GM23248 (cell line): ENCODE measurements around the gene CORIN. TPM values are rescaled to one million over a fixed set of nuclear protein-coding genes. Genes with fewer than 3 reads are reported as not detected.

Experiments
- DNase-seq: peaks from one replicate; pipeline ENCODE4 v3.0.0-alpha.2; 2015
- H2AFZ ChIP-seq: fragments of 200-600 bp; sonication (generic); 2 replicates; pipeline ENCODE4 v1.6.1; 2016; ENCODE audit warnings: antibody characterized with exemption
- H3F3A ChIP-seq: fragments of 200-600 bp; sonication (generic); 2 replicates; pipeline ENCODE4 v1.6.1; 2016; ENCODE audit warnings: mild to moderate bottlenecking, antibody characterized with exemption, mixed run types; ENCODE audit not compliant: insufficient read depth
- H3K27ac ChIP-seq: fragments of 200-600 bp; sonication (generic); 2 replicates; pipeline ENCODE4 v1.5.1; 2016; ENCODE audit warnings: mild to moderate bottlenecking
- H3K27me3 ChIP-seq: fragments of 200-600 bp; sonication (generic); replicated peaks from 2 replicates; pipeline ENCODE4 v1.6.1; 2016; ENCODE audit warnings: mild to moderate bottlenecking; ENCODE audit not compliant: insufficient read depth
- H3K36me3 ChIP-seq: fragments of 200-600 bp; sonication (generic); 2 replicates; pipeline ENCODE4 v1.6.1; 2016; ENCODE audit warnings: low read depth, mild to moderate bottlenecking
- H3K4me1 ChIP-seq: fragments of 200-600 bp; sonication (generic); 2 replicates; pipeline ENCODE4 v1.6.1; 2016; ENCODE audit warnings: mild to moderate bottlenecking; ENCODE audit not compliant: insufficient read depth
- H3K4me2 ChIP-seq: fragments of 200-600 bp; sonication (generic); one replicate; pipeline ENCODE4 v1.6.1; 2016; ENCODE audit warnings: mild to moderate bottlenecking; ENCODE audit not compliant: unreplicated experiment
- H3K4me3 ChIP-seq: fragments of 200-600 bp; sonication (generic); 2 replicates; pipeline ENCODE4 v1.5.1; 2016; ENCODE audit warnings: mild to moderate bottlenecking
- H3K79me2 ChIP-seq: fragments of 200-600 bp; sonication (generic); 2 replicates; pipeline ENCODE4 v1.6.1; 2016; ENCODE audit warnings: mild to moderate bottlenecking; ENCODE audit not compliant: insufficient read depth
- H3K9ac ChIP-seq: fragments of 200-600 bp; sonication (generic); 2 replicates; pipeline ENCODE4 v1.6.1; 2016; ENCODE audit warnings: mild to moderate bottlenecking
- H3K9me2 ChIP-seq: fragments of 200-600 bp; sonication (generic); 2 replicates; pipeline ENCODE4 v1.6.1; 2016; ENCODE audit warnings: mixed run types, mild to moderate bottlenecking, moderate library complexity; ENCODE audit not compliant: insufficient read depth
- H3K9me3 ChIP-seq: fragments of 200-600 bp; sonication (generic); one replicate; pipeline ENCODE4 v1.6.1; 2017; ENCODE audit warnings: low read depth
- H4K20me1 ChIP-seq: fragments of 200-600 bp; sonication (generic); 2 replicates; pipeline ENCODE4 v1.6.0; 2016; ENCODE audit not compliant: insufficient read depth
- EZH2 ChIP-seq: fragments of 200-600 bp; sonication (generic); IDR thresholded peaks from 2 replicates; pipeline ENCODE4 v1.6.1; 2018; ENCODE audit warnings: antibody characterized with exemption, mild to moderate bottlenecking; ENCODE audit not compliant: insufficient read depth, poor library complexity, severe bottlenecking
- EZH2phosphoT487 ChIP-seq: fragments of 200-600 bp; sonication (generic); IDR thresholded peaks from 2 replicates; pipeline ENCODE4 v1.6.1; 2018; ENCODE audit warnings: antibody characterized with exemption, moderate library complexity, mild to moderate bottlenecking, low read depth; ENCODE audit not compliant: insufficient read depth
- WGBS, 2 experiments: methylation state at CpG; one replicate each; pipeline ENCODE4 v1.1.6; 2015 to 2017; ENCODE audit warnings: low lambda C conversion rate in 2 of 2, low coverage in 1 of 2; ENCODE audit errors: missing lambda C conversion rate in 2 of 2; 5-methylcytosine and 5-hydroxymethylcytosine counted together
- in situ Hi-C: fragments of 300-500 bp; cut with MboI; formaldehyde crosslinking; loops from 2 replicates; pipeline ENCODE4 v1.15.0; 2020
- polyA plus RNA-seq: library from polyadenylated mRNA; unstranded; fragments of >200 nt; fragmentation: Nextera tagmentation; extraction: Ambion mirVana; gene quantifications from 2 replicates; pipeline ENCODE4 v1.2.1, GENCODE V29; 2016
- total RNA-seq: library from RNA; depleted of rRNA; stranded (reverse); fragments of >200 nt; shearing (Covaris generic); gene quantifications from 2 replicates; pipeline ENCODE4 v1.2.3, GENCODE V29; 2014

The CORIN gene
- total and polyA plus RNA-seq, 2 experiments from 2014 or later, result 0.70 to 0.86 TPM

GRCh38 chr4:47703956-47704355 is 133.9 kb downstream of the CORIN start:
- H3K4me3 ChIP-seq, result no peak overlapping the region
- DNase-seq, result peak; percentile 10
- H2AFZ ChIP-seq, result 0 out of 2 replicates have a peak overlapping the region, but pooled peaks have one; percentile 10
- TF ChIP-seq EZH2 (no peak), EZH2phosphoT487 (no peak)
- in situ Hi-C loops, result loop anchor here (10.0 kb wide), 1 partner anchor 131 kb away; the partner anchor contains the start of gene CORIN
- no peak overlapping the region for H3K27ac ChIP-seq
- H3F3A ChIP-seq, result no peaks in the 10 kb centered on the region
- H3K4me2 ChIP-seq, result no peak overlapping the region
- peaks cover 42% of the 10 kb centered on the region for H3K27me3 ChIP-seq
- H4K20me1 ChIP-seq, result no peaks in the 10 kb centered on the region
- H3K36me3 ChIP-seq, result no peaks in the 10 kb centered on the region
- no peaks in the 10 kb centered on the region for H3K4me1 ChIP-seq
- H3K9me2 ChIP-seq, result no peaks in the 10 kb centered on the region
- no peak overlapping the region for H3K9ac ChIP-seq
- WGBS, 2 experiments, result 13 to 14% methylated on average over 7 of the region's 7 CpGs
- H3K79me2 ChIP-seq, result no peaks in the 10 kb centered on the region
- H3K9me3 ChIP-seq, result no peaks in the 10 kb centered on the region

GRCh38 chr4:47703008-47703407 is 134.9 kb downstream of the CORIN start:
- no peak for TF ChIP-seq EZH2phosphoT487
- no peak for TF ChIP-seq EZH2
- no peaks in the 10 kb centered on the region for H3K36me3 ChIP-seq
- no peak for DNase-seq
- H3K9me2 ChIP-seq, result no peaks in the 10 kb centered on the region
- H3F3A ChIP-seq, result no peaks in the 10 kb centered on the region
- no peak overlapping the region for H3K9ac ChIP-seq
- H3K27ac ChIP-seq, result no peak overlapping the region
- WGBS, 2 experiments, result 86 to 94% methylated on average over 5 of the region's 5 CpGs
- in situ Hi-C loops, result loop anchor here (10.0 kb wide), 1 partner anchor 132 kb away; the partner anchor contains the start of gene CORIN
- H3K4me2 ChIP-seq, result no peak overlapping the region
- H3K79me2 ChIP-seq, result no peaks in the 10 kb centered on the region
- H2AFZ ChIP-seq, result no peak overlapping the region
- H3K9me3 ChIP-seq, result no peaks in the 10 kb centered on the region
- H3K27me3 ChIP-seq, result peaks cover 43% of the 10 kb centered on the region
- H4K20me1 ChIP-seq, result no peaks in the 10 kb centered on the region
- no peak overlapping the region for H3K4me3 ChIP-seq
- no peaks in the 10 kb centered on the region for H3K4me1 ChIP-seq

GRCh38 chr4:47701286-47701685 is 136.6 kb downstream of the CORIN start:
- H4K20me1 ChIP-seq, result no peaks in the 10 kb centered on the region
- no peak overlapping the region for H3K4me2 ChIP-seq
- no peaks in the 10 kb centered on the region for H3K4me1 ChIP-seq
- no peaks in the 10 kb centered on the region for H3K36me3 ChIP-seq
- no peaks in the 10 kb centered on the region for H3K79me2 ChIP-seq
- H3K27ac ChIP-seq, result no peak overlapping the region
- no peak for TF ChIP-seq EZH2
- no peaks in the 10 kb centered on the region for H3K9me2 ChIP-seq
- DNase-seq, result no peak
- no peaks in the 10 kb centered on the region for H3F3A ChIP-seq
- H3K9me3 ChIP-seq, result no peaks in the 10 kb centered on the region
- H3K27me3 ChIP-seq, result peaks cover 36% of the 10 kb centered on the region
- no peak overlapping the region for H3K9ac ChIP-seq
- no peak overlapping the region for H2AFZ ChIP-seq
- in situ Hi-C loops, result loop anchor here (10.0 kb wide), 1 partner anchor 134 kb away; the partner anchor contains the start of gene CORIN
- H3K4me3 ChIP-seq, result no peak overlapping the region

- Histone ChIP-seq H3K9me2 (no peaks in the 10 kb centered on the region), H3K9me3 (no peaks in the 10 kb centered on the region), H4K20me1 (no peaks in the 10 kb centered on the region), H3K27ac (no peak overlapping the region), H3K9ac (no peak overlapping the region), H3K4me2 (no peak overlapping the region), H2AFZ (no peak overlapping the region), H3K36me3 (no peaks in the 10 kb centered on the region), H3K79me2 (no peaks in the 10 kb centered on the region), H3K4me3 (no peak overlapping the region), H3K27me3 (peaks cover 24% of the 10 kb centered on the region), H3K4me1 (no peaks in the 10 kb centered on the region), H3F3A (no peaks in the 10 kb centered on the region)
- no peak for DNase-seq
- in situ Hi-C loops, result no loop called here
- TF ChIP-seq EZH2phosphoT487 (no peak), EZH2 (no peak)
- WGBS, 2 experiments, result 50 to 53% methylated on average over 3 of the region's 3 CpGs
Observed at GRCh38 chr4:47698837-47699236, 139.0 kb downstream of the CORIN start.

GRCh38 chr4:47696823-47697222 is 141.0 kb downstream of the CORIN start:
- no peaks in the 10 kb centered on the region for H3F3A ChIP-seq
- no peak overlapping the region for H3K4me3 ChIP-seq
- no peaks in the 10 kb centered on the region for H3K9me2 ChIP-seq
- H2AFZ ChIP-seq, result no peak overlapping the region
- no peaks in the 10 kb centered on the region for H3K36me3 ChIP-seq
- in situ Hi-C loops, result no loop called here
- TF ChIP-seq EZH2phosphoT487 (no peak), EZH2 (no peak)
- no peak overlapping the region for H3K9ac ChIP-seq
- WGBS, 2 experiments, result 40 to 45% methylated on average over 6 of the region's 6 CpGs
- H4K20me1 ChIP-seq, result no peaks in the 10 kb centered on the region
- H3K79me2 ChIP-seq, result no peaks in the 10 kb centered on the region
- no peaks in the 10 kb centered on the region for H3K9me3 ChIP-seq
- no peak for DNase-seq
- H3K4me2 ChIP-seq, result no peak overlapping the region
- H3K27ac ChIP-seq, result no peak overlapping the region
- H3K27me3 ChIP-seq, result peaks cover 15% of the 10 kb centered on the region
- H3K4me1 ChIP-seq, result no peaks in the 10 kb centered on the region
